MCF 10A (cell line): Measurements from ENCODE around the gene CHRNA10. TPM values are rescaled to one million over a fixed set of nuclear protein-coding genes. Genes with fewer than 3 reads are reported as not detected.
"Not testable (repeated sequence)": the region's sequence is repeated elsewhere in the genome, so short reads cannot be mapped to it uniquely, and the experiment has no call there.

Experiments used
- BruUV-seq: library from RNA; stranded (reverse); fragments of 400-500 nt; replicated peaks from 2 replicates; lab custom pipeline; 2021; lab: Mats Ljungman, UMichigan
- CTCF ChIA-PET: fragments of 300-600 bp; sonication (Branson Sonifier 250); formaldehyde crosslinking; extraction: SDS; loops from one replicate; lab custom pipeline; 2021; ENCODE audit warnings: antibody characterized with exemption, inconsistent platforms; lab: Yijun Ruan, JAX
- POLR2A ChIA-PET: fragments of 300-600, 350-650 bp; sonication (Branson Sonifier 250); formaldehyde crosslinking; extraction: SDS; loops from one replicate; lab custom pipeline; 2020; ENCODE audit warnings: antibody characterized with exemption, inconsistent platforms; lab: Yijun Ruan, JAX
- DNase-seq: peaks from one replicate; pipeline ENCODE4 v3.0.0-alpha.2; 2018; ENCODE audit not compliant: unreplicated experiment
- H3K27ac Mint-ChIP-seq: one replicate; pipeline ENCODE4 v1.8.0; 2022; ENCODE audit warnings: mild to moderate bottlenecking, low read depth, mixed read lengths; ENCODE audit not compliant: unreplicated experiment
- H3K27me3 Mint-ChIP-seq: one replicate; pipeline ENCODE4 v1.8.0; 2022; ENCODE audit warnings: mixed read lengths; ENCODE audit not compliant: insufficient read depth, unreplicated experiment
- H3K36me3 Mint-ChIP-seq: one replicate; pipeline ENCODE4 v1.8.0; 2022; ENCODE audit warnings: mild to moderate bottlenecking, moderate library complexity, mixed read lengths; ENCODE audit not compliant: insufficient read depth, unreplicated experiment
- H3K4me1 Mint-ChIP-seq: one replicate; pipeline ENCODE4 v1.8.0; 2022; ENCODE audit warnings: mixed read lengths; ENCODE audit not compliant: insufficient read depth, unreplicated experiment
- H3K4me3 Mint-ChIP-seq: one replicate; pipeline ENCODE4 v1.8.0; 2022; ENCODE audit warnings: mild to moderate bottlenecking, moderate library complexity, mixed read lengths; ENCODE audit not compliant: unreplicated experiment
- H3K9me3 Mint-ChIP-seq: one replicate; pipeline ENCODE4 v1.8.0; 2022; ENCODE audit warnings: mixed read lengths; ENCODE audit not compliant: unreplicated experiment
- CTCF ChIP-seq: fragments of 200-600 bp; IDR thresholded peaks from one replicate; pipeline ENCODE4 v1.8.0; 2022; ENCODE audit warnings: antibody characterized with exemption, mild to moderate bottlenecking; ENCODE audit not compliant: unreplicated experiment
- intact Hi-C: fragments of 100-400 bp; cut with micrococcal nuclease; formaldehyde crosslinking; loops from 2 replicates; pipeline ENCODE4 v1.14.1; 2022
- total RNA-seq: library from RNA; stranded (reverse); gene quantifications from 2 replicates; pipeline ENCODE4 v1.2.3, GENCODE V29; 2022

The CHRNA10 gene
- total RNA-seq, 1 experiment from 2014 or later, result 2.5 TPM

GRCh38 chr11:3660960-3661359 lies 10.2 kb downstream of the CHRNA10 start:
- no peak for DNase-seq
- Mint-ChIP-seq H3K9me3 (peaks cover 15% of the 10 kb centered on the region), H3K27me3 (peaks cover 23% of the 10 kb centered on the region), H3K36me3 (no peaks in the 10 kb centered on the region), H3K27ac (no peak overlapping the region), H3K4me1 (no peaks in the 10 kb centered on the region), H3K4me3 (no peak overlapping the region)
- intact Hi-C loops, result no loop called here
- TF ChIP-seq CTCF, result no peak
- CTCF ChIA-PET, result interaction anchor here (1.1 kb wide), 1 partner anchor 13 kb away, joined by 3 read pairs; no protein-coding TSS in a partner anchor
- BruUV-seq, result no TSS peak
- POLR2A ChIA-PET, result no interaction called here

DNA sequence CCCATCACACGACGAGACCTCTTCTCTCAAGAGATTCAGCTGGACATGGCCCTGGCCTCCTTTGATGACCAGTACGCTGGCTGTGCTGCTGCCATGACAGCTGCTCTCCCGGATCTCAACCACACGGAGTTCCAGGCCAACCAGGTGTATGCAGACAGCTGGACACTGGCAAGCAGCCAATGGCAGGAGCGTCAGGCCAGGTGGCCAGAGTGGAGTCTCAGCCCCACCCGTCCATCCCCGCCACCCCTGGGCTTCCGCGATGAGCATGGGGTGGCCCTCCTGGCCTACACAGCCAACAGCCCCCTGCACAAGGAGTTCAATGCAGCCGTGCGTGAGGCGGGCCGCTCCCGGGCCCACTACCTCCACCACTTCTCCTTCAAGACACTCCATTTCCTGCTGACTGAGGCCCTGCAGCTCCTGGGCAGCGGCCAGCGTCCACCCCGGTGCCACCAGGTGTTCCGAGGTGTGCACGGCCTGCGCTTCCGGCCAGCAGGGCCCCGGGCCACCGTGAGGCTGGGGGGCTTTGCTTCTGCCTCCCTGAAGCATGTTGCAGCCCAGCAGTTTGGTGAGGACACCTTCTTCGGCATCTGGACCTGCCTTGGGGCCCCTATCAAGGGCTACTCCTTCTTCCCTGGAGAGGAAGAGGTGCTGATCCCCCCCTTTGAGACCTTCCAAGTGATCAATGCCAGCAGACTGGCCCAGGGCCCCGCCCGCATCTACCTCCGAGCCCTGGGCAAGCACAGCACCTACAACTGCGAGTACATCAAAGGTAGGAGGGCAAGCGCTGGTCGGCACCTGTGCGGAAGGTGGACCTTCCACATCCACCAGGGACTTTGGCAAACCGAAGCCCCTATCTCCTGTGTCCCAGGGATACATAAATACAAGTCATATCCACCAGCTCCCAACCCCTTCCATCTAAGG lies 11.3 kb downstream of the CHRNA10 start:
- H3K4me3 Mint-ChIP-seq, result no peak overlapping the region
- ChIA-PET POLR2A (interaction anchor here (0.6 kb wide), 1 partner anchor 17 kb away, joined by 3 read pairs; no protein-coding TSS in a partner anchor), CTCF (interaction anchor here (0.7 kb wide), 1 partner anchor 17 kb away, joined by 3 read pairs; no protein-coding TSS in a partner anchor)
- no peak for TF ChIP-seq CTCF
- BruUV-seq, result no TSS peak
- peaks cover 23% of the 10 kb centered on the region for H3K27me3 Mint-ChIP-seq
- H3K36me3 Mint-ChIP-seq, result no peaks in the 10 kb centered on the region
- no peak overlapping the region for H3K27ac Mint-ChIP-seq
- no peak for DNase-seq
- H3K9me3 Mint-ChIP-seq, result peaks cover 15% of the 10 kb centered on the region
- intact Hi-C loops, result no loop called here
- no peaks in the 10 kb centered on the region for H3K4me1 Mint-ChIP-seq

DNA sequence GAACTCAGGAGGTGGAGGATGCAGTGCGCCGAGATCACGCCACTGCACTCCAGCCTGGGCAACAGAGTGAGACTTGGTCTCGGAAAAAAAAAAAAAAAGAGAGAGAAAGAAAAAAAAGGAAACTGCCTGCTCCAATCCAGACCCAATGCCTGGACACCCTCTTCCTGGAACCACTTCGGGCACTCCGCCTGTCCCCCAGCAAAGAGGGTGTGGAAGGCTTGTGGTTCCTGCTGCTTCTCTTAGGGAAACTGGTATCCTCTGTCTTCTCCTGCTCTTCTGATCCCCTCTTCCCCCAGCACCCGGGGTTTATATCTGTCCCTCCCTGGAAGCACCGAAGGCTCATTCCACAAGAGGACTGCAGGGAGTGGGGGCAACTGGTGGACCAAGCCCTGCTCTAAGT lies 12.9 kb downstream of the CHRNA10 start:
- Mint-ChIP-seq H3K4me1 (no peaks in the 10 kb centered on the region), H3K4me3 (no peak overlapping the region), H3K27me3 (peaks cover 23% of the 10 kb centered on the region), H3K27ac (no peak overlapping the region), H3K9me3 (peaks cover 14% of the 10 kb centered on the region), H3K36me3 (no peaks in the 10 kb centered on the region)
- no peak for TF ChIP-seq CTCF
- intact Hi-C loops, result no loop called here
- ChIA-PET POLR2A (no interaction called here), CTCF (interaction anchor here (0.7 kb wide), 1 partner anchor 44 kb away, joined by 3 read pairs; no protein-coding TSS in a partner anchor)
- DNase-seq, result no peak
- no TSS peak for BruUV-seq

- POLR2A ChIA-PET, result interaction anchor here (0.6 to 1.0 kb wide), 2 partner anchors 8 to 26 kb away, joined by 3 read pairs; no protein-coding TSS in a partner anchor
- CTCF ChIA-PET, BruUV-seq: not testable (repeated sequence)
Observed at GRCh38 chr11:3657331-3657730, 13.9 kb downstream of the CHRNA10 start.

More at GRCh38 chr11:3657331-3657730, 13.9 kb downstream of the CHRNA10 start:
- H3K4me3 Mint-ChIP-seq, H3K36me3 Mint-ChIP-seq, H3K9me3 Mint-ChIP-seq, H3K4me1 Mint-ChIP-seq, DNase-seq, H3K27ac Mint-ChIP-seq, intact Hi-C loops: not testable (repeated sequence)
- peaks cover 23% of the 10 kb centered on the region for H3K27me3 Mint-ChIP-seq
